Skin of body (tissue), 2 donors: ENCODE results near the gene ARRDC5. TPM values are rescaled to one million over a fixed set of nuclear protein-coding genes. Genes with fewer than 3 reads are reported as not detected.
"Not testable (repeated sequence)": the region's sequence is repeated elsewhere in the genome, so short reads cannot be mapped to it uniquely, and the experiment has no call there.

Source experiments
- DNase-seq: peaks from one replicate; lab custom pipeline; 2025; lab: John Stamatoyannopoulos, UW
- total RNA-seq: library from RNA; depleted of rRNA; stranded (reverse); fragments of >200 nt; gene quantifications from one replicate; pipeline ENCODE4 v1.2.3, GENCODE V29; 2014

Gene ARRDC5
- total RNA-seq = 0.10 TPM

GRCh38 chr19:4902796-4903195 is at the start of gene ARRDC5:
Gene ARRDC5, minus strand, starts transcription at chr19:4902896. Its CDS starts 71 bp downstream, at chr19:4902825.
- no peak for DNase-seq

- DNase-seq = no peak
These were observed 49.0 kb upstream of the ARRDC5 start for GRCh38 chr19:4951656-4952055.

GRCh38 chr19:4950650-4951049 is 48.0 kb upstream of the ARRDC5 start:
- DNase-seq = not testable (repeated sequence)

GRCh38 chr19:4941638-4942169 is 39.0 kb upstream of the ARRDC5 start:
- DNase-seq = not testable (repeated sequence)

GRCh38 chr19:4939466-4939865 is 36.8 kb upstream of the ARRDC5 start:
- no peak for DNase-seq

- DNase-seq = not testable (repeated sequence)
These were observed 35.8 kb upstream of the ARRDC5 start for GRCh38 chr19:4938461-4938860.

- DNase-seq = no peak
These were observed 34.4 kb upstream of the ARRDC5 start for GRCh38 chr19:4937060-4937459.

- DNase-seq = no peak
These were observed 32.7 kb upstream of the ARRDC5 start for GRCh38 chr19:4935444-4935843.

GRCh38 chr19:4933528-4933927 is 30.8 kb upstream of the ARRDC5 start:
- no peak for DNase-seq

- DNase-seq = no peak
These were observed 30.0 kb upstream of the ARRDC5 start for GRCh38 chr19:4932711-4933110.

- no peak for DNase-seq
These were observed 28.0 kb upstream of the ARRDC5 start for GRCh38 chr19:4930664-4931063.

- no peak for DNase-seq
These were observed 26.5 kb upstream of the ARRDC5 start for GRCh38 chr19:4929186-4929585.

GRCh38 chr19:4923276-4923747 is 20.6 kb upstream of the ARRDC5 start:
- DNase-seq = no peak

GRCh38 chr19:4922530-4923275 is 20.0 kb upstream of the ARRDC5 start:
- no peak for DNase-seq

GRCh38 chr19:4916292-4917082 is 13.8 kb upstream of the ARRDC5 start:
- no peak for DNase-seq

GRCh38 chr19:4914736-4915501 is 12.2 kb upstream of the ARRDC5 start:
- DNase-seq = no peak

- no peak for DNase-seq
These were observed 11.5 kb upstream of the ARRDC5 start for GRCh38 chr19:4913996-4914735.

- peak; percentile 61 for DNase-seq
These were observed 9.3 kb upstream of the ARRDC5 start for GRCh38 chr19:4911786-4912672.

- DNase-seq = no peak
These were observed 8.6 kb upstream of the ARRDC5 start for GRCh38 chr19:4911314-4911713.
